ENCODE measurements around the gene IKZF4. TPM values are rescaled to one million over a fixed set of nuclear protein-coding genes. Genes with fewer than 3 reads are reported as not detected.

The IKZF4 gene
- total and polyA plus RNA-seq, 8 donors: 1.8 to 5.0 (median 3.1) TPM

DNA sequence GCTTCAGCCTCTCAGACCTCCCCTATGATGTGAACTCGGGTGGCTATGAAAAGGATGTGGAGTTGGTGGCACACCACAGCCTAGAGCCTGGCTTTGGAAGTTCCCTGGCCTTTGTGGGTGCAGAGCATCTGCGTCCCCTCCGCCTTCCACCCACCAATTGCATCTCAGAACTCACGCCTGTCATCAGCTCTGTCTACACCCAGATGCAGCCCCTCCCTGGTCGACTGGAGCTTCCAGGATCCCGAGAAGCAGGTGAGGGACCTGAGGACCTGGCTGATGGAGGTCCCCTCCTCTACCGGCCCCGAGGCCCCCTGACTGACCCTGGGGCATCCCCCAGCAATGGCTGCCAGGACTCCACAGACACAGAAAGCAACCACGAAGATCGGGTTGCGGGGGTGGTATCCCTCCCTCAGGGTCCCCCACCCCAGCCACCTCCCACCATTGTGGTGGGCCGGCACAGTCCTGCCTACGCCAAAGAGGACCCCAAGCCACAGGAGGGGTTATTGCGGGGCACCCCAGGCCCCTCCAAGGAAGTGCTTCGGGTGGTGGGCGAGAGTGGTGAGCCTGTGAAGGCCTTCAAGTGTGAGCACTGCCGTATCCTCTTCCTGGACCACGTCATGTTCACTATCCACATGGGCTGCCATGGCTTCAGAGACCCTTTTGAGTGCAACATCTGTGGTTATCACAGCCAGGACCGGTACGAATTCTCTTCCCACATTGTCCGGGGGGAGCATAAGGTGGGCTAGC lies 13.9 kb downstream of the IKZF4 start:
- TF ChIP-seq, protein P1, sequence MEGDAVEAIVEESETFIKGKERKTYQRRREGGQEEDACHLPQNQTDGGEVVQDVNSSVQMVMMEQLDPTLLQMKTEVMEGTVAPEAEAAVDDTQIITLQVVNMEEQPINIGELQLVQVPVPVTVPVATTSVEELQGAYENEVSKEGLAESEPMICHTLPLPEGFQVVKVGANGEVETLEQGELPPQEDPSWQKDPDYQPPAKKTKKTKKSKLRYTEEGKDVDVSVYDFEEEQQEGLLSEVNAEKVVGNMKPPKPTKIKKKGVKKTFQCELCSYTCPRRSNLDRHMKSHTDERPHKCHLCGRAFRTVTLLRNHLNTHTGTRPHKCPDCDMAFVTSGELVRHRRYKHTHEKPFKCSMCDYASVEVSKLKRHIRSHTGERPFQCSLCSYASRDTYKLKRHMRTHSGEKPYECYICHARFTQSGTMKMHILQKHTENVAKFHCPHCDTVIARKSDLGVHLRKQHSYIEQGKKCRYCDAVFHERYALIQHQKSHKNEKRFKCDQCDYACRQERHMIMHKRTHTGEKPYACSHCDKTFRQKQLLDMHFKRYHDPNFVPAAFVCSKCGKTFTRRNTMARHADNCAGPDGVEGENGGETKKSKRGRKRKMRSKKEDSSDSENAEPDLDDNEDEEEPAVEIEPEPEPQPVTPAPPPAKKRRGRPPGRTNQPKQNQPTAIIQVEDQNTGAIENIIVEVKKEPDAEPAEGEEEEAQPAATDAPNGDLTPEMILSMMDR (IDR thresholded peaks at IDR 0.05): no peak
- no peak for ATAC-seq
- H3K27ac ChIP-seq: no peak overlapping the region
- WGBS, 2 donors: 83 to 87% methylated on average over 21 of the region's 21 CpGs
- no peak for DNase-seq
- H3K4me1 ChIP-seq: no peaks in the 10 kb centered on the region
- intact Hi-C loops (cut with DNase I): loop anchor here in 1 of 3 donors (5.0 to 10.0 kb wide), 2 partner anchors 37 to 300 kb away; partner anchors contain the start of gene SUOX
- FAIRE-seq: no peak
- peaks cover 0 to 7% (median 3%) of the 10 kb centered on the region in 3 donors for H3K36me3 ChIP-seq
- H3K4me3 ChIP-seq: no peak overlapping the region
- H3K9me3 ChIP-seq: no peaks in the 10 kb centered on the region
- no peaks in the 10 kb centered on the region for H3K27me3 ChIP-seq

- DNase-seq (no peak), FAIRE-seq (no peak), ATAC-seq (no peak)
- Histone ChIP-seq H3K4me1 (peaks cover 2 to 5% (median 5%) of the 10 kb centered on the region in 3 donors), H3K36me3 (peaks cover 0 to 7% (median 3%) of the 10 kb centered on the region in 3 donors), H3K4me3 (no peak overlapping the region), H3K27ac (no peak overlapping the region), H3K27me3 (no peaks in the 10 kb centered on the region), H3K9me3 (no peaks in the 10 kb centered on the region)
- 62 to 70% methylated on average over 2 of the region's 2 CpGs for WGBS, 2 donors
- TF ChIP-seq, protein P1 (IDR thresholded peaks at IDR 0.05): no peak
- intact Hi-C loops (cut with DNase I): loop anchor here in 1 of 3 donors (5.0 to 10.0 kb wide), 2 partner anchors 40 to 302 kb away; partner anchors contain the start of gene SUOX
Measured at GRCh38 chr12:56037161-56037560, 16.3 kb downstream of the IKZF4 start.

GRCh38 chr12:56038022-56038655 lies 17.3 kb downstream of the IKZF4 start:
- Histone ChIP-seq H3K27me3 (no peaks in the 10 kb centered on the region), H3K9me3 (no peaks in the 10 kb centered on the region), H3K4me1 (peaks cover 5 to 9% (median 5%) of the 10 kb centered on the region in 3 donors), H3K27ac (no peak overlapping the region), H3K36me3 (peaks cover 0 to 7% (median under 1%) of the 10 kb centered on the region in 3 donors), H3K4me3 (no peak overlapping the region)
- intact Hi-C loops (cut with DNase I): loop anchor here in 1 of 3 donors (5.0 to 10.0 kb wide), 2 partner anchors 41 to 303 kb away; partner anchors contain the start of gene SUOX
- WGBS, 2 donors: 46% methylated on average over 2 of the region's 2 CpGs
- TF ChIP-seq, protein P1 (IDR thresholded peaks at IDR 0.05): no peak
- no peak for FAIRE-seq
- DNase-seq: no peak
- no peak for ATAC-seq

DNA sequence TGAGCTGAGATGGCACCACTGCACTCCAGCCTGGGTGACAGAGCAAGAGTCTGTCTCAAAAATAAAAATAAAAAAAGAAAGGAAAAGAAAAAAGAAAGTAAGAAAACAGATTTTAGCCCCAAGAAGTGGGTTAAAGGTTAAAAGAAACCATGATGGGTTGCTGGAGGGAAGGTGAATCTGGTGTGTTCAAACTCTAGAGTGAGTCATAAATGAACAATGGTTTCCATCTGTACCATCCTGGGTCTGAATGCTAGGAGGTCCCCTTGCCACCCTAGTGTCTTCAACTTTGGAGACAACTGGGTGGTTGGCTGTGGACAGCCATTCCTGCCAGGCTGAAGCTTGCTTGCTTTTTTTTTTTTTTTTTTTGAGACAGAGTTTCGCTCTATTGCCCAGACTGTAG lies 19.3 kb downstream of the IKZF4 start:
- DNase-seq: no peak
- TF ChIP-seq, protein P1 (IDR thresholded peaks at IDR 0.05): no peak
- Histone ChIP-seq H3K4me3 (no peak overlapping the region), H3K4me1 (peaks cover 5 to 12% (median 5%) of the 10 kb centered on the region in 3 donors), H3K36me3 (peaks cover 6 to 19% (median 10%) of the 10 kb centered on the region in 3 donors), H3K27ac (no peak overlapping the region), H3K27me3 (no peaks in the 10 kb centered on the region), H3K9me3 (no peaks in the 10 kb centered on the region)
- ATAC-seq: no peak
- WGBS, 2 donors: 94 to 100% methylated on average over 1 of the region's 1 CpG
- no peak for FAIRE-seq
- intact Hi-C loops (cut with DNase I): no loop called here

Measured in pancreas (tissue), 10 donors.